K562 (cell line): ENCODE results near the gene SMIM29. TPM values are rescaled to one million over a fixed set of nuclear protein-coding genes. Genes with fewer than 3 reads are reported as not detected.

Experiments used
- ARNT ChIP-seq, 2 experiments: fragments of 450-650 bp; IDR thresholded peaks; 2 replicates each; pipeline ENCODE4 v1.6.1; 2016; ENCODE audit warnings: mild to moderate bottlenecking in 1 of 2
- CEBPB ChIP-seq: fragments of 450-650 bp; IDR thresholded peaks from 2 replicates; pipeline ENCODE4 v1.6.1; 2016; ENCODE audit warnings: missing genetic modification characterization, missing compliant biosample characterization
- GATAD2B ChIP-seq: fragments of 450-650 bp; IDR thresholded peaks from 2 replicates; pipeline ENCODE4 v1.6.1; 2017; ENCODE audit warnings: mild to moderate bottlenecking, borderline replicate concordance
- NCOR1 ChIP-seq: fragments of 450-650 bp; IDR thresholded peaks from 2 replicates; pipeline ENCODE4 v1.6.1; 2016; ENCODE audit warnings: mild to moderate bottlenecking, moderate library complexity
- SMARCB1 ChIP-seq: IDR thresholded peaks from 2 replicates; pipeline ENCODE4 v1.6.1; 2011; ENCODE audit warnings: improper control_type of control experiment, low read depth; ENCODE audit not compliant: insufficient read length
- TBP ChIP-seq: optimal IDR thresholded peaks from 2 replicates; pipeline ENCODE3; 2011; ENCODE audit warnings: low read depth, low read length, improper control_type of control experiment
- ZBTB26 ChIP-seq: fragments of 450-650 bp; formaldehyde crosslinking; IDR thresholded peaks from 2 replicates; pipeline ENCODE4 v1.4.0; 2022; ENCODE audit warnings: missing genetic modification characterization
- ZBTB7A ChIP-seq: IDR thresholded peaks from 2 replicates; pipeline ENCODE4 v1.6.1; 2011; ENCODE audit warnings: low read depth, mild to moderate bottlenecking, low read length, moderate library complexity, borderline replicate concordance; ENCODE audit not compliant: control insufficient read depth
- ZBTB9 ChIP-seq: fragments of 450-650 bp; formaldehyde crosslinking; IDR thresholded peaks from 2 replicates; pipeline ENCODE4 v1.4.0; 2020; ENCODE audit warnings: mild to moderate bottlenecking, moderate library complexity
- ZNF347 ChIP-seq: fragments of 450-650 bp; formaldehyde crosslinking; IDR thresholded peaks from 2 replicates; pipeline ENCODE4 v1.4.0; 2020; ENCODE audit warnings: low read depth, mild to moderate bottlenecking, moderate library complexity
- polyA plus RNA-seq, 8 experiments: library from polyadenylated mRNA; depleted of rRNA in 4 of 8; stranded (reverse) in 5 of 8; unstranded in 3 of 8; fragments of >200 nt; fragmentation: Nextera tagmentation in 2 of 8; fragmentation: Illumina TruSeq in 1 of 8; extraction: Ambion mirVana in 2 of 8; extraction: Trizol in 1 of 8; gene quantifications; 2 replicates each; pipeline versions ENCODE4 v1.2.1 to v1.2.3, GENCODE V29; 2011 to 2014; ENCODE audit warnings: inconsistent platforms in 1 of 8, missing spikeins in 1 of 8
- total RNA-seq, 7 experiments: library from RNA; depleted of rRNA in 6 of 7; stranded (reverse); fragments of >200 nt in 6 of 7; fragmentation: Illumina TruSeq in 2 of 7; extraction: Trizol in 2 of 7; gene quantifications; 2 replicates each; pipeline versions ENCODE4 v1.2.1 to v1.2.3, GENCODE V29; 2011 to 2021; ENCODE audit warnings: low replicate concordance in 1 of 7
- TF ChIP-seq, protein P1 (sequence below): fragments of 450-650 bp; IDR thresholded peaks from 2 replicates; pipeline ENCODE4 v1.6.1; 2016; ENCODE audit warnings: mild to moderate bottlenecking, moderate library complexity
- TF ChIP-seq, protein P2 (sequence below): sonication (generic); IDR thresholded peaks from 2 replicates; pipeline ENCODE4 v1.6.1; 2016

The SMIM29 gene
- total and polyA plus RNA-seq, 9 of the 15 experiments (the other 6 are each of a cell fraction or from before 2014, with no cell fraction given) = 6.5 to 36.7 (median 20.9) TPM

DNA sequence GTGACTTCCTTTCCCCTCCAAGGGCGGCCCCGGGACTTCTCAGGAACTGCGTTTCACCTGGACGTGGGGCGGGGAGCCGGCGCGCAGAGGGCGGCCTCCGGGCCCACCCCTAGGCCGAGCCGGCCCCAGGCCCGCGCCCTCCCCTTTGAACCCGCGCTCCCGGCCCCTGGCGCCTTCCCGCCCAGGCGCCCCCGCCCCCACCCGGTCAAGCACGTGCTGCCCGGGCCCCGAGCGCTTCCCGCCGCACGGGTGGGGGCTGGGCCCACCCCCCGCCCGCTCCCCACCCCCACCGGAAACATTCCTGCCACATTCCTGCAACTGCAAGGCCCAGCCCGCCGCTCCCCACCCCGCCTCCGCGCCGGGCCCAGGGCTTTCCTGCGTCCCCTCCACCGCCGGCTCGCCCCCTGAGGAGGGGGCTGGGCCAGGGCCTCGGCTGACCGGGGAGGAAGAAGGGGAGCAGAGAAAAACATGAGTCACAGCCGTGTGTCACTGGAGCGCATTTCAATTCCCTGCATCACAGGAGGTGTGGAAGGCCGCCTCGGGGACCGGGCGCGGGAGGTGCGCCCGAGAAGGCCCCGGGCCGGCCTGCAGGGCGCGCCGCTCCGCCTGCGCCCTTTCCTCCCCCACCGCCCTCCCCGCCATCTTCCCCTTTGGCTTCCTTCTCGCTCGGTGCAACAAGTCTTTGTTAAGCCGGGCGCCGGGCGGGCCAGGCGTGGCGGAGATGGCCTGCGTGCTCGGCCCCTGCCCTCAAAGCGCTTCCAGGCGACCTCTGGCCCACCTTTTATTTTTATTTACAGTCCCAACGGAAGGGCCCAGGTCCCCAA, 13.3 kb downstream of the SMIM29 start (continued):
- TF ChIP-seq, protein P1, sequence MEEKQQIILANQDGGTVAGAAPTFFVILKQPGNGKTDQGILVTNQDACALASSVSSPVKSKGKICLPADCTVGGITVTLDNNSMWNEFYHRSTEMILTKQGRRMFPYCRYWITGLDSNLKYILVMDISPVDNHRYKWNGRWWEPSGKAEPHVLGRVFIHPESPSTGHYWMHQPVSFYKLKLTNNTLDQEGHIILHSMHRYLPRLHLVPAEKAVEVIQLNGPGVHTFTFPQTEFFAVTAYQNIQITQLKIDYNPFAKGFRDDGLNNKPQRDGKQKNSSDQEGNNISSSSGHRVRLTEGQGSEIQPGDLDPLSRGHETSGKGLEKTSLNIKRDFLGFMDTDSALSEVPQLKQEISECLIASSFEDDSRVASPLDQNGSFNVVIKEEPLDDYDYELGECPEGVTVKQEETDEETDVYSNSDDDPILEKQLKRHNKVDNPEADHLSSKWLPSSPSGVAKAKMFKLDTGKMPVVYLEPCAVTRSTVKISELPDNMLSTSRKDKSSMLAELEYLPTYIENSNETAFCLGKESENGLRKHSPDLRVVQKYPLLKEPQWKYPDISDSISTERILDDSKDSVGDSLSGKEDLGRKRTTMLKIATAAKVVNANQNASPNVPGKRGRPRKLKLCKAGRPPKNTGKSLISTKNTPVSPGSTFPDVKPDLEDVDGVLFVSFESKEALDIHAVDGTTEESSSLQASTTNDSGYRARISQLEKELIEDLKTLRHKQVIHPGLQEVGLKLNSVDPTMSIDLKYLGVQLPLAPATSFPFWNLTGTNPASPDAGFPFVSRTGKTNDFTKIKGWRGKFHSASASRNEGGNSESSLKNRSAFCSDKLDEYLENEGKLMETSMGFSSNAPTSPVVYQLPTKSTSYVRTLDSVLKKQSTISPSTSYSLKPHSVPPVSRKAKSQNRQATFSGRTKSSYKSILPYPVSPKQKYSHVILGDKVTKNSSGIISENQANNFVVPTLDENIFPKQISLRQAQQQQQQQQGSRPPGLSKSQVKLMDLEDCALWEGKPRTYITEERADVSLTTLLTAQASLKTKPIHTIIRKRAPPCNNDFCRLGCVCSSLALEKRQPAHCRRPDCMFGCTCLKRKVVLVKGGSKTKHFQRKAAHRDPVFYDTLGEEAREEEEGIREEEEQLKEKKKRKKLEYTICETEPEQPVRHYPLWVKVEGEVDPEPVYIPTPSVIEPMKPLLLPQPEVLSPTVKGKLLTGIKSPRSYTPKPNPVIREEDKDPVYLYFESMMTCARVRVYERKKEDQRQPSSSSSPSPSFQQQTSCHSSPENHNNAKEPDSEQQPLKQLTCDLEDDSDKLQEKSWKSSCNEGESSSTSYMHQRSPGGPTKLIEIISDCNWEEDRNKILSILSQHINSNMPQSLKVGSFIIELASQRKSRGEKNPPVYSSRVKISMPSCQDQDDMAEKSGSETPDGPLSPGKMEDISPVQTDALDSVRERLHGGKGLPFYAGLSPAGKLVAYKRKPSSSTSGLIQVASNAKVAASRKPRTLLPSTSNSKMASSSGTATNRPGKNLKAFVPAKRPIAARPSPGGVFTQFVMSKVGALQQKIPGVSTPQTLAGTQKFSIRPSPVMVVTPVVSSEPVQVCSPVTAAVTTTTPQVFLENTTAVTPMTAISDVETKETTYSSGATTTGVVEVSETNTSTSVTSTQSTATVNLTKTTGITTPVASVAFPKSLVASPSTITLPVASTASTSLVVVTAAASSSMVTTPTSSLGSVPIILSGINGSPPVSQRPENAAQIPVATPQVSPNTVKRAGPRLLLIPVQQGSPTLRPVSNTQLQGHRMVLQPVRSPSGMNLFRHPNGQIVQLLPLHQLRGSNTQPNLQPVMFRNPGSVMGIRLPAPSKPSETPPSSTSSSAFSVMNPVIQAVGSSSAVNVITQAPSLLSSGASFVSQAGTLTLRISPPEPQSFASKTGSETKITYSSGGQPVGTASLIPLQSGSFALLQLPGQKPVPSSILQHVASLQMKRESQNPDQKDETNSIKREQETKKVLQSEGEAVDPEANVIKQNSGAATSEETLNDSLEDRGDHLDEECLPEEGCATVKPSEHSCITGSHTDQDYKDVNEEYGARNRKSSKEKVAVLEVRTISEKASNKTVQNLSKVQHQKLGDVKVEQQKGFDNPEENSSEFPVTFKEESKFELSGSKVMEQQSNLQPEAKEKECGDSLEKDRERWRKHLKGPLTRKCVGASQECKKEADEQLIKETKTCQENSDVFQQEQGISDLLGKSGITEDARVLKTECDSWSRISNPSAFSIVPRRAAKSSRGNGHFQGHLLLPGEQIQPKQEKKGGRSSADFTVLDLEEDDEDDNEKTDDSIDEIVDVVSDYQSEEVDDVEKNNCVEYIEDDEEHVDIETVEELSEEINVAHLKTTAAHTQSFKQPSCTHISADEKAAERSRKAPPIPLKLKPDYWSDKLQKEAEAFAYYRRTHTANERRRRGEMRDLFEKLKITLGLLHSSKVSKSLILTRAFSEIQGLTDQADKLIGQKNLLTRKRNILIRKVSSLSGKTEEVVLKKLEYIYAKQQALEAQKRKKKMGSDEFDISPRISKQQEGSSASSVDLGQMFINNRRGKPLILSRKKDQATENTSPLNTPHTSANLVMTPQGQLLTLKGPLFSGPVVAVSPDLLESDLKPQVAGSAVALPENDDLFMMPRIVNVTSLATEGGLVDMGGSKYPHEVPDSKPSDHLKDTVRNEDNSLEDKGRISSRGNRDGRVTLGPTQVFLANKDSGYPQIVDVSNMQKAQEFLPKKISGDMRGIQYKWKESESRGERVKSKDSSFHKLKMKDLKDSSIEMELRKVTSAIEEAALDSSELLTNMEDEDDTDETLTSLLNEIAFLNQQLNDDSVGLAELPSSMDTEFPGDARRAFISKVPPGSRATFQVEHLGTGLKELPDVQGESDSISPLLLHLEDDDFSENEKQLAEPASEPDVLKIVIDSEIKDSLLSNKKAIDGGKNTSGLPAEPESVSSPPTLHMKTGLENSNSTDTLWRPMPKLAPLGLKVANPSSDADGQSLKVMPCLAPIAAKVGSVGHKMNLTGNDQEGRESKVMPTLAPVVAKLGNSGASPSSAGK = no peak
- TF ChIP-seq ZBTB26 (CRISPR knock-in tag) (no peak), CEBPB (no peak), TBP (peak; percentile 26), SMARCB1 (no peak), ZBTB7A (peak; percentile 96), ZNF347 (0 out of 2 replicates have a peak, but pooled peaks have one; percentile 27), ZBTB9 (CRISPR knock-in tag) (peak; percentile 86; the same call in 1 of the 2 replicates), ARNT (IDR thresholded peaks at IDR 0.05) (no peak), GATAD2B (peak; percentile 65; the same call in 1 of the 2 replicates), NCOR1 (peak; percentile 42)
- TF ChIP-seq, protein P2, sequence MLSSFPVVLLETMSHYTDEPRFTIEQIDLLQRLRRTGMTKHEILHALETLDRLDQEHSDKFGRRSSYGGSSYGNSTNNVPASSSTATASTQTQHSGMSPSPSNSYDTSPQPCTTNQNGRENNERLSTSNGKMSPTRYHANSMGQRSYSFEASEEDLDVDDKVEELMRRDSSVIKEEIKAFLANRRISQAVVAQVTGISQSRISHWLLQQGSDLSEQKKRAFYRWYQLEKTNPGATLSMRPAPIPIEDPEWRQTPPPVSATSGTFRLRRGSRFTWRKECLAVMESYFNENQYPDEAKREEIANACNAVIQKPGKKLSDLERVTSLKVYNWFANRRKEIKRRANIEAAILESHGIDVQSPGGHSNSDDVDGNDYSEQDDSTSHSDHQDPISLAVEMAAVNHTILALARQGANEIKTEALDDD = no peak
